22Rv1 (cell line): ENCODE results near the gene ACAN.

Source experiments
- CTCF ChIP-seq: fragments of 450-650 bp; IDR thresholded peaks from 2 replicates; pipeline ENCODE4 v1.5.1; 2017; ENCODE audit warnings: mild to moderate bottlenecking
- ZFX ChIP-seq: fragments of 450-650 bp; IDR thresholded peaks from 2 replicates; pipeline ENCODE4 v1.6.1; 2017; ENCODE audit warnings: antibody characterized with exemption, borderline replicate concordance

DNA sequence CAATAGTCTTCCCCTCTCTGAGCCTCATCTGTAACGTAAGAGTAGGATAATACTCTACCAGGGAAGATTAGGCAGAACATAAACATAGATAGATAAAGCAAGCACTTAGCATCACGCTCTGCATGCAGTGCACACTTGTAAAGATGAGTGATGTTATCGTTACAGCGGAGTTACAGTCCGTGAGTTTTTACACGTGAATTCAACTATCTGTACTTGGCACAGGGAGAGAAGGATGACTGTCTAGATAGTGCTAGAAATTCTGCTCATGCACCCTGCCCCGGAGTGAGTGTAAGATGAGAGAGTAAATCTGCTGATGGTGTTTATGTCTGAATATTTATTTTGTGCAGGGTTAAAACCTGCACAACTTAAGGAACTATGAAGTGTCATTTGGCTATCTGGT is 56.3 kb downstream of the ACAN start:
- TF ChIP-seq CTCF (no peak), ZFX (no peak)
